Mammary epithelial cell (primary cell): ENCODE results near the gene SOAT2.
A peak's percentile ranks its signal among the peaks of the same experiment; 100 is the strongest.

ENCODE experiments used
- EZH2 ChIP-seq: IDR thresholded peaks from 2 replicates; pipeline ENCODE4 v1.6.1; 2012; ENCODE audit warnings: low read length, inconsistent platforms, borderline replicate concordance
- TF ChIP-seq, protein P1 (sequence below), 2 donors: IDR thresholded peaks in 1 of 2; conservative IDR thresholded peaks in 1 of 2; 2 replicates each; pipeline ENCODE4 v1.5.1; 2011 to 2012; ENCODE audit warnings: inconsistent platforms in 2 of 2, low read length in 2 of 2, mild to moderate bottlenecking in 2 of 2, control low read depth in 1 of 2, low read depth in 1 of 2; ENCODE audit not compliant: insufficient read depth in 1 of 2; ENCODE audit errors: extremely low read depth in 1 of 2

DNA sequence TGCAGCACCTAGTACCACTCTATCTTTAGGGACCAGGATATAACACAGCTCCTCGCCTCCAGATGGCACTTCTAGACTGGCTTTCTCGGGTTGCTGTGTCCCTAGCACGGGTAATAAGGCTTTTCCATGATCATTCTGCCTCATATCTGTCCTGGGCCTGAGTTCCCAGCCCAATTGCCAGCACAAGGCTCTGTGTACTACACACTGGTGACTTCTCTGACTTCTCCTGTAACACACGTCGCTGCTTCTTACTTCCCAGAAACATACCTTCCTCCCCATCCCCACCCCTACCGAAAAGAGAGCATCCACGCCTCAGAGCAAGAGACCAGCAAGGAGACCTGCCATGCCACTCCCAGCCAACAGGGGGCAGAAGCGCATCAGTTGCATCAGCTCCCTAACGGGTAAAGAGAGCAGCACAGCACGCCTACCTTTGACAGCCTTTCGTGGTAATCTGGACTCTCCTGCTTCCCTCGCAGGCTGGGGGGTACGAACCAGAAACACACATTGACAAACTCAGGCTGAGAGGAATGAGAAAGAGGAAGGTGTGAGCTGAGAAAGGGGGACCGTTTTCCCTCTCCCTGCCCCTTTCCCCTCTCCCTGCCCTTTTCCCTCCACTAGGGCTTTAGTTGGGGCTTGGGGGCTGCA is 56.0 kb downstream of the SOAT2 start:
- TF ChIP-seq, protein P1, sequence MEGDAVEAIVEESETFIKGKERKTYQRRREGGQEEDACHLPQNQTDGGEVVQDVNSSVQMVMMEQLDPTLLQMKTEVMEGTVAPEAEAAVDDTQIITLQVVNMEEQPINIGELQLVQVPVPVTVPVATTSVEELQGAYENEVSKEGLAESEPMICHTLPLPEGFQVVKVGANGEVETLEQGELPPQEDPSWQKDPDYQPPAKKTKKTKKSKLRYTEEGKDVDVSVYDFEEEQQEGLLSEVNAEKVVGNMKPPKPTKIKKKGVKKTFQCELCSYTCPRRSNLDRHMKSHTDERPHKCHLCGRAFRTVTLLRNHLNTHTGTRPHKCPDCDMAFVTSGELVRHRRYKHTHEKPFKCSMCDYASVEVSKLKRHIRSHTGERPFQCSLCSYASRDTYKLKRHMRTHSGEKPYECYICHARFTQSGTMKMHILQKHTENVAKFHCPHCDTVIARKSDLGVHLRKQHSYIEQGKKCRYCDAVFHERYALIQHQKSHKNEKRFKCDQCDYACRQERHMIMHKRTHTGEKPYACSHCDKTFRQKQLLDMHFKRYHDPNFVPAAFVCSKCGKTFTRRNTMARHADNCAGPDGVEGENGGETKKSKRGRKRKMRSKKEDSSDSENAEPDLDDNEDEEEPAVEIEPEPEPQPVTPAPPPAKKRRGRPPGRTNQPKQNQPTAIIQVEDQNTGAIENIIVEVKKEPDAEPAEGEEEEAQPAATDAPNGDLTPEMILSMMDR (conservative IDR thresholded peaks at IDR 0.05 in 1 of 2, IDR thresholded peaks at IDR 0.05 in 1 of 2; ENCODE audit: extremely low read depth in 1 of 2, insufficient read depth in 1 of 2, low read depth in 1 of 2, low read length in 2 of 2): peak; percentile 99
- no peak for TF ChIP-seq EZH2
